HepG2 (cell line): Measurements from ENCODE around the gene PCGF3. TPM values are rescaled to one million over a fixed set of nuclear protein-coding genes. Genes with fewer than 3 reads are reported as not detected.

ENCODE experiments used
- ATAC-seq: fragments of 200-7000 bp; cut with Tn5 transposase; 3 replicates; pipeline ENCODE4 v1.9.1; 2020; ENCODE audit warnings: mild to moderate bottlenecking, moderate library complexity
- BruUV-seq: library from RNA; stranded (reverse); fragments of 400-500 nt; replicated peaks from 2 replicates; lab custom pipeline; 2021; lab: Mats Ljungman, UMichigan
- CTCF ChIA-PET: fragments of 300-600 bp; formaldehyde crosslinking; extraction: SDS; loops from one replicate; lab custom pipeline; 2021; ENCODE audit warnings: low total read pairs, inconsistent platforms, low intra/inter-chr PET ratio; lab: Yijun Ruan, JAX
- POLR2A ChIA-PET: fragments of 350-600 bp; sonication (Branson Sonifier 250); formaldehyde crosslinking; loops from one replicate; lab custom pipeline; 2020; ENCODE audit warnings: antibody characterized with exemption, inconsistent platforms; lab: Yijun Ruan, JAX
- DNase-seq: peaks from one replicate; pipeline ENCODE4 v3.0.0-alpha.2; 2015; ENCODE audit warnings: low spot score
- FAIRE-seq: peaks from 3 replicates; lab custom pipeline; 2011; peaks lifted over from hg19 to GRCh38; lab: Jason Lieb, UNC
- H2AFZ ChIP-seq: one replicate; pipeline ENCODE4 v1.6.1; 2011; ENCODE audit warnings: low read length, inconsistent platforms
- H3K27ac ChIP-seq: fragments of 300-600 bp; 3 replicates; pipeline ENCODE4 v1.8.0; 2011; ENCODE audit warnings: mixed run types, mild to moderate bottlenecking, mixed read lengths, low read length, inconsistent platforms; ENCODE audit not compliant: insufficient read depth; ENCODE audit errors: extremely low read length
- H3K27me3 ChIP-seq, 2 experiments: fragments of 200-600 bp in 1 of 2; 2 replicates in 1 of 2; 3 replicates in 1 of 2; pipeline versions ENCODE4 v1.6.0 to v1.8.0; 2011; ENCODE audit warnings: low read length in 2 of 2, mild to moderate bottlenecking in 2 of 2, moderate library complexity in 2 of 2, inconsistent platforms in 1 of 2; ENCODE audit not compliant: insufficient read depth in 2 of 2, control insufficient read depth in 1 of 2
- H3K36me3 ChIP-seq, 2 experiments: fragments of 200-600 bp in 1 of 2; replicated peaks in 1 of 2; 2 replicates in 1 of 2; 3 replicates in 1 of 2; pipeline versions ENCODE4 v1.5.1 to v1.8.0; 2011; ENCODE audit warnings: low read length in 2 of 2, inconsistent platforms in 1 of 2; ENCODE audit not compliant: insufficient read depth in 2 of 2, control insufficient read depth in 1 of 2
- H3K4me1 ChIP-seq: 2 replicates; pipeline ENCODE4 v1.5.1; 2012; ENCODE audit warnings: low read length, inconsistent platforms; ENCODE audit not compliant: insufficient read depth
- H3K4me2 ChIP-seq: 2 replicates; pipeline ENCODE4 v1.6.0; 2011; ENCODE audit warnings: low read depth, low read length, inconsistent platforms
- H3K4me3 ChIP-seq, 3 experiments: fragments of 200-600 bp in 1 of 3; sonication (generic), shearing (Covaris generic) in 1 of 3; replicated peaks in 1 of 3; 2 replicates each; pipeline ENCODE4 v1.5.1; 2011 to 2016; ENCODE audit warnings: low read length in 3 of 3, inconsistent platforms in 2 of 3, low read depth in 2 of 3, mild to moderate bottlenecking in 2 of 3, control low read depth in 1 of 3, mixed read lengths in 1 of 3; ENCODE audit not compliant: insufficient read depth in 1 of 3
- H3K79me2 ChIP-seq: one replicate; pipeline ENCODE4 v1.6.1; 2011; ENCODE audit warnings: low read length, inconsistent platforms; ENCODE audit not compliant: insufficient read depth
- H3K9ac ChIP-seq: 2 replicates; pipeline ENCODE4 v1.6.0; 2011; ENCODE audit warnings: mild to moderate bottlenecking, low read depth, low read length, inconsistent platforms; ENCODE audit not compliant: insufficient read depth
- H3K9me3 ChIP-seq: 2 replicates; pipeline ENCODE4 v1.5.1; 2012; ENCODE audit warnings: mild to moderate bottlenecking, low read length
- H4K20me1 ChIP-seq: 2 replicates; pipeline ENCODE4 v1.6.0; 2011; ENCODE audit warnings: inconsistent platforms, mild to moderate bottlenecking, low read length, moderate library complexity; ENCODE audit not compliant: insufficient read depth
- AGO1 ChIP-seq: fragments of 200-400 bp; formaldehyde crosslinking; IDR thresholded peaks from 2 replicates; pipeline ENCODE4 v1.6.1; 2017; ENCODE audit warnings: mild to moderate bottlenecking, low read depth, low read length, moderate library complexity; ENCODE audit not compliant: poor library complexity, severe bottlenecking
- AGO2 ChIP-seq: fragments of 200-400 bp; formaldehyde crosslinking; optimal IDR thresholded peaks from 2 replicates; pipeline ENCODE3; 2017; ENCODE audit warnings: mild to moderate bottlenecking, low read depth, low read length, moderate library complexity
- ZBTB8A ChIP-seq: sonication (generic); formaldehyde crosslinking; IDR thresholded peaks from 2 replicates; pipeline ENCODE4 v1.4.0; 2020; ENCODE audit warnings: mild to moderate bottlenecking, low read depth, missing genetic modification reagents, borderline replicate concordance
- ZNF383 ChIP-seq: sonication (generic); formaldehyde crosslinking; IDR thresholded peaks from 2 replicates; pipeline ENCODE4 v1.4.0; 2020; ENCODE audit warnings: missing genetic modification reagents, mild to moderate bottlenecking, borderline replicate concordance
- ZNF468 ChIP-seq: sonication (generic); formaldehyde crosslinking; IDR thresholded peaks from 2 replicates; pipeline ENCODE4 v1.8.0; 2022; ENCODE audit warnings: mild to moderate bottlenecking, moderate library complexity, missing genetic modification reagents
- WGBS: methylation state at CpG from one replicate; pipeline ENCODE4 v1.1.6; 2017; ENCODE audit warnings: low lambda C conversion rate; 5-methylcytosine and 5-hydroxymethylcytosine counted together
- in situ Hi-C: cut with HindIII; loops from 2 replicates; pipeline ENCODE4 v1.10.0; 2017; ENCODE audit warnings: low pct_unique_long_range_greater_than_20kb; ENCODE audit not compliant: extremely low pct_ligation_motif_present
- intact Hi-C: fragments of 100-400 bp; cut with micrococcal nuclease; formaldehyde crosslinking; loops from one replicate; pipeline ENCODE4 v1.10.0; 2022; ENCODE audit not compliant: unreplicated experiment
- polyA plus RNA-seq, 8 experiments: library from polyadenylated mRNA; depleted of rRNA in 3 of 8; stranded (reverse) in 7 of 8; unstranded in 1 of 8; fragments of >200 nt; fragmentation: Illumina TruSeq in 4 of 8; extraction: Trizol in 4 of 8; gene quantifications; 2 replicates each; pipeline versions ENCODE4 v1.2.1 to v1.2.3, GENCODE V29; 2011 to 2016; ENCODE audit warnings: low read depth in 4 of 8, missing spikeins in 1 of 8, mixed read lengths in 1 of 8; ENCODE audit not compliant: insufficient read depth in 1 of 8
- total RNA-seq, 5 experiments: library from RNA; depleted of rRNA; stranded (reverse); fragments of >200 nt; fragmentation: Illumina TruSeq; extraction: Trizol; gene quantifications; 2 replicates each; pipeline ENCODE4 v1.2.3, GENCODE V29; 2016; ENCODE audit warnings: low read depth in 1 of 5
- TF ChIP-seq, protein P1 (sequence below): sonication (generic); formaldehyde crosslinking; IDR thresholded peaks from 2 replicates; pipeline ENCODE4 v1.5.1; 2020; ENCODE audit warnings: mild to moderate bottlenecking, missing genetic modification reagents, borderline replicate concordance
- TF ChIP-seq, protein P2 (sequence below): sonication (generic); formaldehyde crosslinking; IDR thresholded peaks from 2 replicates; pipeline ENCODE4 v1.4.0; 2020; ENCODE audit warnings: mild to moderate bottlenecking, missing genetic modification reagents

Gene PCGF3
- total and polyA plus RNA-seq, 2 of the 13 experiments (the other 11 are each of a cell fraction or from before 2014, with no cell fraction given): 28.6 to 66.2 TPM

- no CpG with 5 or more reads among the region's 27 CpGs for WGBS
- in situ Hi-C loops: no loop called here
- POLR2A ChIA-PET: interaction anchor here (1.0 kb wide), 1 partner anchor 8 kb away, joined by 4 read pairs; no protein-coding TSS in a partner anchor
- TF ChIP-seq ZNF468 (CRISPR knock-in tag) (0 out of 2 replicates have a peak, but pooled peaks have one; percentile 5), AGO1 (peak; percentile 49), ZBTB8A (CRISPR knock-in tag) (no peak), ZNF383 (no peak), AGO2 (peak; percentile 14)
- TF ChIP-seq, protein P1, sequence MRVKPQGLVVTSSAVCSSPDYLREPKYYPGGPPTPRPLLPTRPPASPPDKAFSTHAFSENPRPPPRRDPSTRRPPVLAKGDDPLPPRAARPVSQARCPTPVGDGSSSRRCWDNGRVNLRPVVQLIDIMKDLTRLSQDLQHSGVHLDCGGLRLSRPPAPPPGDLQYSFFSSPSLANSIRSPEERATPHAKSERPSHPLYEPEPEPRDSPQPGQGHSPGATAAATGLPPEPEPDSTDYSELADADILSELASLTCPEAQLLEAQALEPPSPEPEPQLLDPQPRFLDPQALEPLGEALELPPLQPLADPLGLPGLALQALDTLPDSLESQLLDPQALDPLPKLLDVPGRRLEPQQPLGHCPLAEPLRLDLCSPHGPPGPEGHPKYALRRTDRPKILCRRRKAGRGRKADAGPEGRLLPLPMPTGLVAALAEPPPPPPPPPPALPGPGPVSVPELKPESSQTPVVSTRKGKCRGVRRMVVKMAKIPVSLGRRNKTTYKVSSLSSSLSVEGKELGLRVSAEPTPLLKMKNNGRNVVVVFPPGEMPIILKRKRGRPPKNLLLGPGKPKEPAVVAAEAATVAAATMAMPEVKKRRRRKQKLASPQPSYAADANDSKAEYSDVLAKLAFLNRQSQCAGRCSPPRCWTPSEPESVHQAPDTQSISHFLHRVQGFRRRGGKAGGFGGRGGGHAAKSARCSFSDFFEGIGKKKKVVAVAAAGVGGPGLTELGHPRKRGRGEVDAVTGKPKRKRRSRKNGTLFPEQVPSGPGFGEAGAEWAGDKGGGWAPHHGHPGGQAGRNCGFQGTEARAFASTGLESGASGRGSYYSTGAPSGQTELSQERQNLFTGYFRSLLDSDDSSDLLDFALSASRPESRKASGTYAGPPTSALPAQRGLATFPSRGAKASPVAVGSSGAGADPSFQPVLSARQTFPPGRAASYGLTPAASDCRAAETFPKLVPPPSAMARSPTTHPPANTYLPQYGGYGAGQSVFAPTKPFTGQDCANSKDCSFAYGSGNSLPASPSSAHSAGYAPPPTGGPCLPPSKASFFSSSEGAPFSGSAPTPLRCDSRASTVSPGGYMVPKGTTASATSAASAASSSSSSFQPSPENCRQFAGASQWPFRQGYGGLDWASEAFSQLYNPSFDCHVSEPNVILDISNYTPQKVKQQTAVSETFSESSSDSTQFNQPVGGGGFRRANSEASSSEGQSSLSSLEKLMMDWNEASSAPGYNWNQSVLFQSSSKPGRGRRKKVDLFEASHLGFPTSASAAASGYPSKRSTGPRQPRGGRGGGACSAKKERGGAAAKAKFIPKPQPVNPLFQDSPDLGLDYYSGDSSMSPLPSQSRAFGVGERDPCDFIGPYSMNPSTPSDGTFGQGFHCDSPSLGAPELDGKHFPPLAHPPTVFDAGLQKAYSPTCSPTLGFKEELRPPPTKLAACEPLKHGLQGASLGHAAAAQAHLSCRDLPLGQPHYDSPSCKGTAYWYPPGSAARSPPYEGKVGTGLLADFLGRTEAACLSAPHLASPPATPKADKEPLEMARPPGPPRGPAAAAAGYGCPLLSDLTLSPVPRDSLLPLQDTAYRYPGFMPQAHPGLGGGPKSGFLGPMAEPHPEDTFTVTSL (CRISPR knock-in tag): no peak
- TF ChIP-seq, protein P2, sequence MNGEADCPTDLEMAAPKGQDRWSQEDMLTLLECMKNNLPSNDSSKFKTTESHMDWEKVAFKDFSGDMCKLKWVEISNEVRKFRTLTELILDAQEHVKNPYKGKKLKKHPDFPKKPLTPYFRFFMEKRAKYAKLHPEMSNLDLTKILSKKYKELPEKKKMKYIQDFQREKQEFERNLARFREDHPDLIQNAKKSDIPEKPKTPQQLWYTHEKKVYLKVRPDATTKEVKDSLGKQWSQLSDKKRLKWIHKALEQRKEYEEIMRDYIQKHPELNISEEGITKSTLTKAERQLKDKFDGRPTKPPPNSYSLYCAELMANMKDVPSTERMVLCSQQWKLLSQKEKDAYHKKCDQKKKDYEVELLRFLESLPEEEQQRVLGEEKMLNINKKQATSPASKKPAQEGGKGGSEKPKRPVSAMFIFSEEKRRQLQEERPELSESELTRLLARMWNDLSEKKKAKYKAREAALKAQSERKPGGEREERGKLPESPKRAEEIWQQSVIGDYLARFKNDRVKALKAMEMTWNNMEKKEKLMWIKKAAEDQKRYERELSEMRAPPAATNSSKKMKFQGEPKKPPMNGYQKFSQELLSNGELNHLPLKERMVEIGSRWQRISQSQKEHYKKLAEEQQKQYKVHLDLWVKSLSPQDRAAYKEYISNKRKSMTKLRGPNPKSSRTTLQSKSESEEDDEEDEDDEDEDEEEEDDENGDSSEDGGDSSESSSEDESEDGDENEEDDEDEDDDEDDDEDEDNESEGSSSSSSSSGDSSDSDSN: no peak
- H3K9ac ChIP-seq: no peak overlapping the region
- H4K20me1 ChIP-seq: no peaks in the 10 kb centered on the region
- FAIRE-seq (no peak), DNase-seq (no peak), ATAC-seq (peak; percentile 14)
- H3K4me1 ChIP-seq: peaks cover 28% of the 10 kb centered on the region
- CTCF ChIA-PET: no interaction called here
- no peak overlapping the region for H2AFZ ChIP-seq
- H3K27me3 ChIP-seq: peaks cover 16 to 72% of the 10 kb centered on the region in 2 experiments
- H3K4me3 ChIP-seq: no peak overlapping the region
- no peaks in the 10 kb centered on the region for H3K36me3 ChIP-seq
- H3K4me2 ChIP-seq: peak overlapping the region; percentile 54; the same call in 1 of the 2 replicates
- BruUV-seq: no TSS peak
- no peaks in the 10 kb centered on the region for H3K9me3 ChIP-seq
- H3K79me2 ChIP-seq: no peaks in the 10 kb centered on the region
- intact Hi-C loops: no loop called here
- H3K27ac ChIP-seq: no peak overlapping the region
Observed at GRCh38 chr4:789571-790465, 84.2 kb downstream of the PCGF3 start.
